Measurements from ENCODE around the gene NKIRAS2. TPM values are rescaled to one million over a fixed set of nuclear protein-coding genes. Genes with fewer than 3 reads are reported as not detected.

Gene NKIRAS2
- total and polyA plus RNA-seq, 2 of the 13 experiments (the other 11 are each of a cell fraction or from before 2014, with no cell fraction given): 27.9 to 42.0 TPM

GRCh38 chr17:42019509-42020404 lies at the start of gene NKIRAS2 (continued):
- TF ChIP-seq ZXDC (CRISPR knock-in tag; IDR thresholded peaks at IDR 0.05) (0 out of 2 replicates have a peak, but pooled peaks have one; percentile 53), ZNF639 (CRISPR knock-in tag; conservative IDR thresholded peaks at IDR 0.05) (peak; percentile 99), ZFP41 (CRISPR knock-in tag; IDR thresholded peaks at IDR 0.05; ENCODE audit: borderline replicate concordance) (peak; percentile 73; the same call in 1 of the 2 replicates), CEBPZ (IDR thresholded peaks at IDR 0.05; ENCODE audit: low read length) (no peak), SAP130 (CRISPR knock-in tag; IDR thresholded peaks at IDR 0.05; ENCODE audit: low read depth) (peak; percentile 98), ZZZ3 (CRISPR knock-in tag; IDR thresholded peaks at IDR 0.05; ENCODE audit: borderline replicate concordance) (peak; percentile 93; the same call in 1 of the 2 replicates), SKI (IDR thresholded peaks at IDR 0.05; ENCODE audit: partially characterized antibody) (peak; percentile 63), RERE (CRISPR knock-in tag; IDR thresholded peaks at IDR 0.05; ENCODE audit: low read depth) (peak; percentile 54), KMT2A (CRISPR knock-in tag; IDR thresholded peaks at IDR 0.05) (peak; percentile 90), ATF7-NPFF (CRISPR knock-in tag; IDR thresholded peaks at IDR 0.05; ENCODE audit: low read depth) (no peak), KLF15 (CRISPR knock-in tag; IDR thresholded peaks at IDR 0.05; ENCODE audit: borderline replicate concordance) (peak; percentile 81; the same call in 1 of the 2 replicates), ZNF788 (CRISPR knock-in tag; IDR thresholded peaks at IDR 0.05; ENCODE audit: borderline replicate concordance) (peak; percentile 100), ZFP62 (CRISPR knock-in tag; IDR thresholded peaks at IDR 0.05) (peak; percentile 14; the same call in 1 of the 2 replicates), FOXM1 (CRISPR knock-in tag; IDR thresholded peaks at IDR 0.05) (0 out of 2 replicates have a peak, but pooled peaks have one; percentile 38), TMF1 (CRISPR knock-in tag; IDR thresholded peaks at IDR 0.05; ENCODE audit: low read depth) (peak; percentile 49; the same call in 1 of the 2 replicates)

Data from HepG2 (cell line).